Endometrial microvascular endothelial cells (primary cell): ENCODE measurements around the gene ZNF48. TPM values are rescaled to one million over a fixed set of nuclear protein-coding genes. Genes with fewer than 3 reads are reported as not detected.

Source experiments
- total RNA-seq: library from RNA; depleted of rRNA; stranded (reverse); fragments of >200 nt; gene quantifications from one replicate; pipeline ENCODE4 v1.2.3, GENCODE V29; 2015; ENCODE audit errors: inconsistent ontology term

Gene ZNF48
- total RNA-seq, 1 donor from 2014 or later, result 5.8 TPM

Other genes with a start within 250 kb of the ZNF48 start
- 2.5 TPM for gene CORO1A, start 211.8 kb upstream of the ZNF48 start, total RNA-seq
- 1,039 TPM for gene BOLA2B, start 201.8 kb upstream of the ZNF48 start, total RNA-seq
- gene SLX1A, start 201.5 kb upstream of the ZNF48 start, total RNA-seq, result 57.4 TPM
- 25.2 TPM for gene SULT1A3, start 196.2 kb upstream of the ZNF48 start, total RNA-seq
- not detected for gene NPIPB13, start 146.9 kb upstream of the ZNF48 start, total RNA-seq
- gene CD2BP2, start 40.1 kb upstream of the ZNF48 start, total RNA-seq, result 72.5 TPM
- 69.5 TPM for gene TBC1D10B, start 24.9 kb upstream of the ZNF48 start, total RNA-seq
- not detected for gene MYL11, start 20.6 kb upstream of the ZNF48 start, total RNA-seq
- not detected for gene SEPTIN1, start 12.9 kb upstream of the ZNF48 start, total RNA-seq
- 4.3 TPM for gene ZNF771, start 12.2 kb downstream of the ZNF48 start, total RNA-seq
- 66.6 TPM for gene DCTPP1, start 34.6 kb downstream of the ZNF48 start, total RNA-seq
- gene SEPHS2, start 50.5 kb downstream of the ZNF48 start, total RNA-seq, result 29.2 TPM
- not detected for gene ITGAL, start 77.3 kb downstream of the ZNF48 start, total RNA-seq
- gene ZNF768, start 131.1 kb downstream of the ZNF48 start, total RNA-seq, result 25.5 TPM
- gene ZNF747, start 139.4 kb downstream of the ZNF48 start, total RNA-seq, result 4.7 TPM
- gene ZNF764, start 163.0 kb downstream of the ZNF48 start, total RNA-seq, result 8.3 TPM
- 10.8 TPM for gene ZNF688, start 176.3 kb downstream of the ZNF48 start, total RNA-seq
- 7.2 TPM for gene ZNF785, start 190.3 kb downstream of the ZNF48 start, total RNA-seq
- gene ZNF689, start 215.0 kb downstream of the ZNF48 start, total RNA-seq, result 11.2 TPM